Smooth muscle cell (in vitro differentiated cells): Measurements from ENCODE around the gene GP5. TPM values are rescaled to one million over a fixed set of nuclear protein-coding genes. Genes with fewer than 3 reads are reported as not detected.

Experiments used
- DNase-seq: peaks from one replicate; lab custom pipeline; 2025; ENCODE audit not compliant: unreplicated experiment; lab: John Stamatoyannopoulos, UW
- H2AFZ ChIP-seq: fragments of 200-600 bp; sonication (generic); 2 replicates; pipeline ENCODE4 v1.6.0; 2016; ENCODE audit warnings: antibody characterized with exemption, low read depth, mild to moderate bottlenecking
- H3F3A ChIP-seq: fragments of 200-600 bp; sonication (generic); 2 replicates; pipeline ENCODE4 v1.6.0; 2017; ENCODE audit warnings: antibody characterized with exemption, low read depth
- H3K27ac ChIP-seq: fragments of 200-600 bp; sonication (generic); 2 replicates; pipeline ENCODE4 v1.5.1; 2016; ENCODE audit warnings: low read depth, mild to moderate bottlenecking
- H3K27me3 ChIP-seq: fragments of 200-600 bp; sonication (generic); 2 replicates; pipeline ENCODE4 v1.6.1; 2016; ENCODE audit warnings: low read depth, mild to moderate bottlenecking
- H3K36me3 ChIP-seq: fragments of 200-600 bp; sonication (generic); 2 replicates; pipeline ENCODE4 v1.5.1; 2016; ENCODE audit warnings: low read depth
- H3K4me1 ChIP-seq: fragments of 200-600 bp; sonication (generic); 2 replicates; pipeline ENCODE4 v1.5.1; 2016; ENCODE audit warnings: low read depth
- H3K4me2 ChIP-seq: fragments of 200-600 bp; sonication (generic); 2 replicates; pipeline ENCODE4 v1.6.0; 2016; ENCODE audit warnings: mild to moderate bottlenecking
- H3K4me3 ChIP-seq: fragments of 200-600 bp; sonication (generic); 2 replicates; pipeline ENCODE4 v1.5.1; 2016; ENCODE audit warnings: mild to moderate bottlenecking
- H3K79me2 ChIP-seq: fragments of 200-600 bp; sonication (generic); 2 replicates; pipeline ENCODE4 v1.6.0; 2016; ENCODE audit warnings: low read depth, mild to moderate bottlenecking
- H3K9ac ChIP-seq: fragments of 200-600 bp; sonication (generic); 2 replicates; pipeline ENCODE4 v1.6.0; 2016; ENCODE audit warnings: low read depth
- H3K9me3 ChIP-seq: fragments of 200-600 bp; sonication (generic); replicated peaks from 2 replicates; pipeline ENCODE4 v1.5.1; 2016; ENCODE audit warnings: low read depth
- H4K20me1 ChIP-seq: fragments of 200-600 bp; sonication (generic); 2 replicates; pipeline ENCODE4 v1.6.0; 2016; ENCODE audit warnings: low read depth
- WGBS: methylation state at CpG from one replicate; pipeline ENCODE4 v1.1.7; 2016; ENCODE audit warnings: low lambda C conversion rate; 5-methylcytosine and 5-hydroxymethylcytosine counted together
- polyA plus RNA-seq: library from polyadenylated mRNA; unstranded; fragments of >200 nt; fragmentation: Nextera tagmentation; extraction: Ambion mirVana; gene quantifications from 2 replicates; pipeline ENCODE4 v1.2.1, GENCODE V29; 2016
- total RNA-seq: library from RNA; depleted of rRNA; stranded (reverse); fragments of >200 nt; gene quantifications from 2 replicates; pipeline ENCODE4 v1.2.3, GENCODE V29; 2014
- TF ChIP-seq, protein P1 (sequence below): fragments of 200-600 bp; sonication (generic); IDR thresholded peaks from 2 replicates; pipeline ENCODE4 v1.5.1; 2017; ENCODE audit warnings: borderline replicate concordance, mild to moderate bottlenecking, antibody characterized with exemption; ENCODE audit not compliant: insufficient read depth, poor library complexity, severe bottlenecking

Gene GP5
- total and polyA plus RNA-seq, 2 experiments from 2014 or later, result not detected

DNA sequence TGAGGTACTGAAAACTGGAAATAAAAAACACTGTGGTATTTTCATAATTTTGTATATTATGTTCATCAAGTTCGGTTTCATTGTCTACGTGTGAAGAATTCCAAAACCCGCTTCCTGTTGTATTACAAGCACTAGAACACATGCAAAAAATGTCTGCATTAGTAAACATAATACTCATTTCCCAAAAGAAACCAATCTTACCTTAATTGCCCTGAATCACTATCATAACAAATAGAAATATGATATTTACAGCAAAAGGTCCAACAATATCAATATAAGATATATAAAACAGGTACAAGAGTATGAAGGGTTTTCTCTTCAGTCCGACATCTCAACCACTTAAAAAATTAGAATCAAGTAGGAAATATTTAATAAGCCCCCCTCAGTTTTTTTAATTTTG lies 26.3 kb upstream of the GP5 start:
- Histone ChIP-seq H3K4me3 (no peak overlapping the region), H3K79me2 (no peaks in the 10 kb centered on the region), H3K4me1 (no peaks in the 10 kb centered on the region), H3K36me3 (peaks cover 34% of the 10 kb centered on the region), H3K4me2 (no peak overlapping the region), H3K27ac (no peak overlapping the region), H3K27me3 (no peaks in the 10 kb centered on the region), H3K9me3 (no peaks in the 10 kb centered on the region), H2AFZ (no peak overlapping the region), H3K9ac (no peak overlapping the region), H4K20me1 (peaks cover 3% of the 10 kb centered on the region), H3F3A (no peaks in the 10 kb centered on the region)
- no peak for DNase-seq
- TF ChIP-seq, protein P1, sequence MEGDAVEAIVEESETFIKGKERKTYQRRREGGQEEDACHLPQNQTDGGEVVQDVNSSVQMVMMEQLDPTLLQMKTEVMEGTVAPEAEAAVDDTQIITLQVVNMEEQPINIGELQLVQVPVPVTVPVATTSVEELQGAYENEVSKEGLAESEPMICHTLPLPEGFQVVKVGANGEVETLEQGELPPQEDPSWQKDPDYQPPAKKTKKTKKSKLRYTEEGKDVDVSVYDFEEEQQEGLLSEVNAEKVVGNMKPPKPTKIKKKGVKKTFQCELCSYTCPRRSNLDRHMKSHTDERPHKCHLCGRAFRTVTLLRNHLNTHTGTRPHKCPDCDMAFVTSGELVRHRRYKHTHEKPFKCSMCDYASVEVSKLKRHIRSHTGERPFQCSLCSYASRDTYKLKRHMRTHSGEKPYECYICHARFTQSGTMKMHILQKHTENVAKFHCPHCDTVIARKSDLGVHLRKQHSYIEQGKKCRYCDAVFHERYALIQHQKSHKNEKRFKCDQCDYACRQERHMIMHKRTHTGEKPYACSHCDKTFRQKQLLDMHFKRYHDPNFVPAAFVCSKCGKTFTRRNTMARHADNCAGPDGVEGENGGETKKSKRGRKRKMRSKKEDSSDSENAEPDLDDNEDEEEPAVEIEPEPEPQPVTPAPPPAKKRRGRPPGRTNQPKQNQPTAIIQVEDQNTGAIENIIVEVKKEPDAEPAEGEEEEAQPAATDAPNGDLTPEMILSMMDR, result no peak
- WGBS, result 97% methylated on average over 4 of the region's 4 CpGs

DNA sequence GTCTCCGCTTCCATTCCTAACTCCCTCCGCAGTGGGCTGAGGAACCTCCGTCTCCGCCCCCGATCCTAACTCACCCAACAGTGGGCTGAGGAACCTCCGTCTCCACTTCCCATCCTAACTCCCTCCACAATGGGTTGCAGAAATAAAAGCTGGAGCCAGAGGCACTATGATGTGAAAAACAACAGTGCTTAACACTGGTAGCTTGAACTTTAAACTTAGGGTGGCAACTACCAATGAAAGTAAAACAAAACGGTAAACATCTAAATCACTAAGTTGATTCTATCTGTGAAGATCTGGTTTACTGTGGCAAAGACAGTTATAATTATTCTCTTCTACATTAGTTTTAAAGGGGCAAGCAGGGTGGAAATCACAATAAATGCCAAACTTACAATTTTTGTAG lies 25.9 kb upstream of the GP5 start:
- H2AFZ ChIP-seq, result no peak overlapping the region
- 92% methylated on average over 7 of the region's 7 CpGs for WGBS
- no peak overlapping the region for H3K4me3 ChIP-seq
- no peaks in the 10 kb centered on the region for H3K4me1 ChIP-seq
- H3K27ac ChIP-seq, result no peak overlapping the region
- H3K9ac ChIP-seq, result no peak overlapping the region
- no peak for DNase-seq
- no peak overlapping the region for H3K4me2 ChIP-seq
- H3K27me3 ChIP-seq, result no peaks in the 10 kb centered on the region
- peaks cover 3% of the 10 kb centered on the region for H4K20me1 ChIP-seq
- TF ChIP-seq, protein P1, result no peak
- H3K36me3 ChIP-seq, result peaks cover 31% of the 10 kb centered on the region
- no peaks in the 10 kb centered on the region for H3K79me2 ChIP-seq
- H3F3A ChIP-seq, result no peaks in the 10 kb centered on the region
- H3K9me3 ChIP-seq, result no peaks in the 10 kb centered on the region

GRCh38 chr3:194424373-194424772 lies 25.3 kb upstream of the GP5 start:
- WGBS, result 96% methylated on average over 1 of the region's 1 CpG
- Histone ChIP-seq H3K36me3 (peaks cover 25% of the 10 kb centered on the region), H3K4me1 (no peaks in the 10 kb centered on the region)

GRCh38 chr3:194423317-194423716 lies 24.3 kb upstream of the GP5 start:
- Histone ChIP-seq H3K9me3 (no peaks in the 10 kb centered on the region), H3K4me2 (no peak overlapping the region), H3F3A (no peaks in the 10 kb centered on the region), H3K9ac (no peak overlapping the region), H3K4me3 (no peak overlapping the region), H3K4me1 (no peaks in the 10 kb centered on the region), H3K27me3 (no peaks in the 10 kb centered on the region), H4K20me1 (peaks cover 3% of the 10 kb centered on the region), H3K36me3 (peaks cover 17% of the 10 kb centered on the region), H3K27ac (no peak overlapping the region), H3K79me2 (no peaks in the 10 kb centered on the region), H2AFZ (no peak overlapping the region)
- TF ChIP-seq, protein P1, result no peak
- DNase-seq, result no peak
- 90% methylated on average over 3 of the region's 3 CpGs for WGBS

More at GRCh38 chr3:194424373-194424772, 25.3 kb upstream of the GP5 start:
- Histone ChIP-seq H3K9ac (no peak overlapping the region), H2AFZ (no peak overlapping the region), H3K9me3 (no peaks in the 10 kb centered on the region), H3K79me2 (no peaks in the 10 kb centered on the region), H3K27ac (no peak overlapping the region), H3K4me3 (no peak overlapping the region), H3K27me3 (no peaks in the 10 kb centered on the region), H4K20me1 (peaks cover 3% of the 10 kb centered on the region), H3F3A (no peaks in the 10 kb centered on the region), H3K4me2 (no peak overlapping the region)
- DNase-seq, result no peak
- TF ChIP-seq, protein P1, result no peak
